NCI-H460 (cell line): ENCODE results near the gene CD109. TPM values are rescaled to one million over a fixed set of nuclear protein-coding genes. Genes with fewer than 3 reads are reported as not detected.
"Not testable (repeated sequence)": the region's sequence is repeated elsewhere in the genome, so short reads cannot be mapped to it uniquely, and the experiment has no call there.

ENCODE experiments used
- DNase-seq: peaks from one replicate; pipeline ENCODE4 v3.0.0-alpha.2; 2016; ENCODE audit warnings: low read depth; ENCODE audit errors: extremely low read depth
- polyA plus RNA-seq: library from polyadenylated mRNA; depleted of rRNA; stranded (reverse); fragments of >200 nt; gene quantifications from 2 replicates; pipeline ENCODE4 v1.2.3, GENCODE V29; 2014; cell fraction: nucleus; rRNA removed
- total RNA-seq: library from RNA; depleted of rRNA; stranded (reverse); fragments of >200 nt; shearing (Covaris generic); gene quantifications from 2 replicates; pipeline ENCODE4 v1.2.3, GENCODE V29; 2014; rRNA removed

Gene CD109
- total RNA-seq, result 36.3 and 43.6 TPM in 2 replicates
- 16.7 and 28.3 TPM in 2 replicates for polyA plus RNA-seq

DNA sequence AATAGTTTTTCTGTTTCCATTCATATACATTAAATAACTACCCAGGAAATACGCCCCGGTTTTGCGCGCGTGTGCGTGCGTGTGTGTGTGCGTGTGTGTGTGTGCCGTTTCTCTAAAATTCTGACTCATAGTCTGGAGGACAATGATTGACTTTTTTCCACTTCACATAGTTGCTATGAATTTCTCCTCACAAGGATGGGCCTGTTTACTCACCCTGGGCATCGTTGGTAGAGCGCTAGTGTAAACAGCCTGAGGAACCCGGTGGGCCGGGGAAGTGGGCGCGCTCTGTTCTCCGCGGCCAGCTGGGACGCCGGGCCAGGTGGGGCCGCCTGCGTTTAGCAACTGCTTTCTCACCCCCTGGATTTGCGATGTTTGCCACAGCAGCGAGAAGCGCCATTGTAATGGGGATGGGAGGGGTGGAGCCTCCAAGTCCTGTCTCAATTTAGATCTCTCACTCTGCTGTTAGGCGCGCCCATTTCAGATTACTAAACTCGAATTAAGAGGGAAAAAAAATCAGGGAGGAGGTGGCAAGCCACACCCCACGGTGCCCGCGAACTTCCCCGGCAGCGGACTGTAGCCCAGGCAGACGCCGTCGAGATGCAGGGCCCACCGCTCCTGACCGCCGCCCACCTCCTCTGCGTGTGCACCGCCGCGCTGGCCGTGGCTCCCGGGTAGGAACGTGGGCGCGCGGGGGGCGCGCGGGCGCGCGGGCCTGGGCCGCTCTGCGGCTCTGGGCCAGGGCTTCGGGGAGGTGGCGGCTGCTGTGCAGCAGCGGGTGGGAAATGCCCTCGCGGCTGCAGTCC is at the start of gene CD109:
Gene CD109, plus strand, starts transcription at position 585 of the 803 bp plus-strand sequence. Its CDS starts 13 bp downstream, at position 598.
- DNase-seq, result peak; percentile 90

DNA sequence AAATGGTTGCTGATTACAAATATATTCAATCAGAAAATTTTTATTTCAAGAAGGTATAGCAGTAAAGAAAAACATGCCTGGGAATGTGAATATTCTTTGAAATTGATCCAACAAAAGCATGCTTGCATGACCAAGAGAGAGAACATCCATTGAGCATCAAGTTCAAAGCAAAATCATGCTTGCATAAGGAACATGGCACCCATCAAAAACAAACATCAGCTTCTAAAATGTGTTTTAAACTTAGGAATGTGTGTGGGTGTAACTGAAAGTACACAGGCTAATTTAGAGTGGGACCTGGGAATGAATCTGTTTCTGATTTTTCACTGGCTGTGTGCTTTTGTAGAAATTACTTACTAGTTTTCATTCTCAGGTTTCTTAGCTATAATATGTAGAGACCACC is 47.8 kb upstream of the CD109 start:
- no peak for DNase-seq

DNA sequence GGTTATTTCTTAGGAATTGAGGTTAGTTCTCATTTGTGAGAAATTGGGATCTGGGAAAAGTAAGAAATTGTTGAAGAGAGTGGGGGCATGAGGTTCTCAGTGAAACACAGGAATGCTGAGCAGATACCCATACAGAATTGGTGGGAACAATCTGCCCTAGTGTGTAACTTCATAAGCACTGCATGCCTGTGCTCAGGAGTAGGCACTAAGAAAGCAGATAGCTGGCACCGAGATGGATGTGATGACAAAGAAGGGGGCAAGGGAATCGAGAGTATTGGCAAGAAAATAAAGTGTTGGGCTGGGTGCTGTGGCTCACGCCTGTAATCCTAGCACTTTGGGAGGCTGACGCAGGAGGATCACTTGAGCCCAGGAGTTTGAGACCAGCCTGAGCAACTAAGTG is 46.2 kb upstream of the CD109 start:
- DNase-seq, result no peak

DNA sequence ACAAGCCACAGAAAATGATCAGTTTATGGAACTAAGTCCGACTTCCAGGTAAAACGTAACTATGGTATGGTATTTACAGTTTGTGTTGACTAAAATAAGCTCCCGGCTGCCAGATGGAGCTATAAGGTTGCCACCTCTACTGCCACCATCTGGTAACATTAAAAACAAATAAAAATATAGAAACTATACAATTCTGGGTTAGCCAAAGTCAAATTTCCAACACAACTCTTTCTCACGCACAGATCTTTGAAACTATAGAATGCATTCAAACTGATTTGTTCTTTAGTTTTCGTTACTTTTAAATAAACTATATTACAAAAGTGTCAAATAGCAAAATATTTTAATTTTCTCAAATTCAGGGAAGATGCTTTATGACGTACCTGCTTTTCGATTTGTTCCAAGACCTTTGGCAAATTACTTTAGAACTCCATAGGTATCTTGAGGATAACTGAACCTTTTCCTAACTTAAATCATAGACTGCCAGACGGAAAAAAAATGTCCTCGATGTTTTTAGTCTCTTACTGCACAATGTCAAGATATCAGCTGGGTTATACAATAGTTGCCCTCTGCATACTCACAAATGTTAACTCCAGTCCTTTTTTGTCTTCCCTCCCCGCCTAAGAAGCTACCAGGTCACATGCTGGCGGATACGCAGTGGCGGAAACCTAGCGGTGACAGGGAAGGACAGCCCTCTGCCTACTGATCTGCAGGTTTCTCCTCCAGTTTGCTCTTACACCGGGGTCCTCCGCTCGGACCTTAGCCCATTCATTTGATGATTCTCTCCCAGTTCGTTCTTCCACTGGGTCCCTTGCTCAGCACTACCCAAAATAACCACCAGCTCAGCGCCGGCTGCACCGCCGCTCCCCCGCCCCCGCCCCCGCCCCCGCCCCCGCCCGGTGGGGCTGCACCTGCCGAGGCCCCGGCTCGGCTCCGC is 43.1 kb upstream of the CD109 start:
- DNase-seq, result peak; percentile 39

DNA sequence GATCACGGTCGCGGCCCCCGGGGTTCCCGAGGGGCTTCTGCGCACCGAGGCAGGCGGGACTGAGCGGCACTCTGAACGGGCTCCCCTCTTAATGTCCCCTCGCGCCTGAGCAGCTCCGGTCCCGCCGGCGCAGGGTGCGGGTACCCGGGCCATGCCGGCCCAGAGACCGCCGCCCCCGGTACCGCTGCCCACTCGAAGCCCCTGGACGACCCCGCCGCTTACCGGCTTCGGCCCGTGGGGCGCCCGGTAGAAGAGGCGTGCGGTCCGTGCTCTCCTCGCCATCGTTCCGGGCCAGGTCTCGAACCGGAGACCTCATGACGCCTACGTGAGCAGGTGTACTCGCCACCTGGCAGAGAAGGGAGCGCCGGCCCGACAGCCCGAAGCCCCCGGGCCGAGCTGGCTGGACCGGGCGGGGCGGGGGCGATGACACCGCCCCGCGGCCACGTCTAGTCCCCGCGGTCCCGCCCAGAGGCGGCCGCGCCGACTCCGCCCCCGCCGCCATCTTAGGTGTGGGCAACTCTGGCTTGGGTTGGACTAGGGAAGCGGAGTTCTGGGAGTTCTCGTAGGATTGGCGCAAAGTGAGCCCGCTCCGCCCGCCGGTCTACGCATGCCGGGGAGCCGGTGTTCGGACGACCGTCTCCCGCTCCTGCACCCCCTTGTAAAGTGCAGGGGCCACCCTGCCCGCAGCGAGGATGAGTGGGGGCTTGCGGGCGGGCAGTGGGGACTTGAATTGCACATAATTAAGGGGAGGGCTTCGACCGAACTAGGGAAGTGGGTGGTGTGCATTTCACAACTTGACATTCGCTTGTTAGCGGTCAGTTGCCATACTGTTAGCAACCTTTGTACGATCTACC is 42.2 kb upstream of the CD109 start, which contains the start of gene SLC17A5:
Gene SLC17A5, minus strand, starts transcription at position 422 of the 854 bp plus-strand sequence. Its CDS starts 106 bp downstream, at position 316.
- peak; percentile 88 for DNase-seq

DNA sequence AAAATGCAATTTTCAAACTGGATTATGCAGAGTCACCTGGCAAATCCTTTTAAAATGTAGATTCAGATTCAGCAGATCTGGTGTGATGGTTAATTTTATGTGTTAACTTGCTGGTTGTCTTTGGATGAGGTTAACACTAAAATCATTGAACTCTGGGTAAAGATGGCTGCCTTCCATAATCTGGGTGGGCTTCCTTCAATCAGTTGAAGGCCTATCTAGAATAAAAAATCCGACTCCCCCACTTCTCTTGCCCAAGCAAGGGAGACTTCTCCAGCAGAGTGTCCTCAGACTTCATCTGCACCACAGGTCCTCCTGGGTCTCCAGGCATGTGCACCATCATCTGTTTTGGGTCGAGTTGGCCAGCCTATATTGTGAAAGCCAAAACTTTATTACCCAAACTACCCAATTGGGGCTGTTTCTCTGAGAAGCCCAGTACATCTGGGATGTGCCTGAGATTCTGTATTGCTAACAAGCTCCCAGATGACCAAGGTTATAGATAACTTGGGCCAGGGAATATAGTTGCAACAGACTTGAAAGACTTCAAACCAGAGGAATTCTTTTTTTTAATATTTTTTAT is 40.6 kb upstream of the CD109 start:
- no peak for DNase-seq

DNA sequence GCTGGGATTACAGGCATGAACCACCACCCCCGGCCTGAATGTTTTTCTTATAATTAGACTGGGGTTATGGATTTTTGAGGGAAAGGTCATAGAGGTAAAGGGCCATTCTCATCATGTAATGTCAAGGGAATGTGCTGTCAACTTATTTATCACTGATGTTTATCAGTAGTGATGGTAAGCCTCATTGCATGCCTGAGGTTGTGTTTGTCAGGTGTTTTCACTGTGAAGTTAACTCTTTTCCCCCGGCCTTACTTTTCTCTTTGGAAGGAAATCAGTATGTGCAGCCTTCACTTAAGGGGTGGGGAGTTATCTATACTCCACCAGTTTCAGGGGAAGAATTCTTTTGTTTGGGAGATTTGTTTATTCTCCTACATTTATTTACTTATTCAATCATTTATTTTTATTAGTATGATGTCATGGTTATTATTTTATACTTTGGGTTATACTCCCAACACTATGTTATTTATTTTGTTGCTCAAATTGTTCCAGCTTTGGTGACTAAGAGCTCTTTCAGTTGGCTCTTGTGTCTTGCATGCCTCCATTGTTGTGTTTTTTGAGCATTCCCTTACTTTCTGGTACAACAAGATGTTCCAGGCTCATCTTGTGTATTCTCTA is 39.4 kb upstream of the CD109 start:
- DNase-seq, result no peak

DNA sequence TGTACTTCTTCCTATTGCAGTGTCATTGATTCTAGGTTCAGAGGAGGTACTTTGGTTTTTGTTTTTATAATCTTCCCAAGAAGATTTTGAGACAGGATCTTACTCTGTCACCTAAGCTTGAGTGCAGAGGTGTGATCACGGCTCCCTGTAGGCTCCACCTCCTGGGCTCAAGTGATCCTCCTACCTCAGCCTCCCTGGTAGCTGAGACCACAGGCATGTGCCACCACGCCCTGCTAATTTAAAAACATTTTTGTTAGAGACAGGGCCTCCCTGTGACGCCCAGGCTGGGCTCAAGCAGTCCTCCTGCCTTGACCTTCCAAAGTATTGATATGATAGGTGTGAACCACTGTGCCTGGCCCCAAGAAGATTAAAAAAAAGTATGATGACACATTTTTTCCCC is 38.8 kb upstream of the CD109 start:
- DNase-seq, result no peak

DNA sequence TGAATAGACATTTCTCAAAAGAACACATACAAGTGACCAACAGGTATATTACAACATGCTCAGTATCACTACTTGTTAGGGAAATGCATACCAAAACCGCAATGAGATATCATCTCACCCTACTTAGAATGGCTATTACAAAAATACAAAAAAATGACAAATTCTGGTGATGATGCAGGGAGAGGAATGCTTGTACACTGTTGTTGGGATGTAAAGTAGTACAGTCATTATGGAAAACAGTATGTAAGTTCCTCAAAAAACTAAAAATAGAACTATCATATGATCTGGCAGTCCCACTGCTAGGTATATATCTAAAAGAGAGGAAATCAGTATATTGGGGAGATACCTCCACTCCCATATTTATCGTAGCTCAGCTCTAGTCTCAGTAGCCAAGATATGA is 31.3 kb upstream of the CD109 start:
- DNase-seq, result no peak

DNA sequence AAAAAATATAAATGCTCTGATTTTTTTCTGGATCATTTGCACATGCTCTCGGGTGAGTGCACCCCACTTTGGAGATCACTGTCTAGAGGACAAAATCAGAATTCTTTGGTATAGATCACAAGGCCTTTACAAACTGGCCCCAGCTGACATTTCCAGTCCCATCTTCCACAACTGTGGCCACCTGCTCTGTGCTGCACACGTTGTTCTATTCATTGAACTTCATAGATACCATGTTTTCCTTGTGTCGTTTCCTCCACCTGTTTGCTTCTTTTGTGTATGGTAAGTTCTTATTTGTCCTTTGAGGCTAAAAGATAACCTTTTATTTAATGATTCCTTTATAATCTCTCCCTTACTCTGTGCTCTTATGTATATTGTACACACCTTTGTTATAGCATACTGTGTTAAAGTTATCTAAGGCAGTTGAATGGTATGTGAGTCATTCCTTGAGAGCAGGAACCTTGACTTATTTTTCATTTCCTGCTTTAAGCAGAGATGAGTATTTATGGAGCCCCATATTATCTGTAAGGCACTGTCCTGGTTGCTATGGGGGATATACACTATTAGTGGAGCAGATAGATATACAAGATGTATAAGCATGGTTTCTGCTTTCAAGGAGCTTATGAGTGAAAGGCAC is 30.2 kb upstream of the CD109 start:
- DNase-seq, result no peak

DNA sequence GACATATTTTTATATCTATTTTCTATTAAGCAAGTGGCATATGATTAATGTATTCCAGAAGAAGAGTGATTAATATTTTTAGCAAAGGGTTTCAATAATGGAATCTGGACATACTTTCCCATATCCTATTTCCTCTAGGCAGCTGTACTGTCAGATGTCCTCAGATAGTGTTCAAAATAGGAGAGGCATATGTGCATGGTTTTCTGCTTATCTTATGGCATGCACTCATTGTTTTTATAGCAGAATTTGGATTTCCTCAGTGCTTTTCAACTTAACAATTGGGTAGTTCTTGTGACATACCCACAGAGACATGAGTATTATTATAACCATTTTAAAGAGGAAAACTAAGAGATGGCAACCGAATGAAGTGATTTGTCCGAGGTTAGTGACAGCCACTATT is 29.6 kb upstream of the CD109 start:
- no peak for DNase-seq

DNA sequence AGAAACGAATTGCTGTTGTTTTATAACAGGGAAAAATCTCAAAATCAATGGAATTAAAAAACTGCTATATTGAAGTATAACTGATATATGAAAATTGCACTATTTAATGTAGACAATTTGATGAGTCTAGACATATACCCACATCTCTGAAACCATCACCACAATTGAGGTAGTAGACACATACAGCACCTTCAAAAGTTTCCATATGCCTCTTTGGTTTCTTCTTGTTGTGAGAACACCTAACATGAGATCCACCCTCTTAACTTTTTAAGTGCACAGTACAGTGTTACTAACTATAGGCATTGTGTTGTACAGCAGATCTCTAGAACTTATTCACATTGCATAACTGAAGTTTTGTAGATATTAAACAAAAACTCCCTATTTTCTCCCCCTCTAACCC is 28.2 kb upstream of the CD109 start:
- no peak for DNase-seq

DNA sequence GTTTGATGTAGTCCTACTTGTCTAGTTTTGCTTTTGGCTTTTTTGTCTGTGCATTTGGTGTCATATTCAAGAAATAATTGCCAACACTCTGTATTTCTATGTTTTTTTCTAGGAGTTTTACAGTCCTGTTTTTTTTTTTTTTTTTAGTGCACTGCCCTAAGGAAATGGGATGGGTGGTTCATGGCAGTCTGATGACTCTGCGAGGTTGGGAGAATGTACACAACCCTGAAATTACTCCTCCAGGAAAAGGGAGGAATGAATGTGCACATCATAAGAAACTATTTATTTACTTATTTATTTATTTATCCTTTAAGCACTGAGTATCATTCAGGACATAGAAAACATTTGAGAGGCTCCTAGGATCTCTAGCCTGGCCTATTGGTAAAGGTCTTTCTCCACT is 27.0 kb upstream of the CD109 start:
- DNase-seq, result no peak

DNA sequence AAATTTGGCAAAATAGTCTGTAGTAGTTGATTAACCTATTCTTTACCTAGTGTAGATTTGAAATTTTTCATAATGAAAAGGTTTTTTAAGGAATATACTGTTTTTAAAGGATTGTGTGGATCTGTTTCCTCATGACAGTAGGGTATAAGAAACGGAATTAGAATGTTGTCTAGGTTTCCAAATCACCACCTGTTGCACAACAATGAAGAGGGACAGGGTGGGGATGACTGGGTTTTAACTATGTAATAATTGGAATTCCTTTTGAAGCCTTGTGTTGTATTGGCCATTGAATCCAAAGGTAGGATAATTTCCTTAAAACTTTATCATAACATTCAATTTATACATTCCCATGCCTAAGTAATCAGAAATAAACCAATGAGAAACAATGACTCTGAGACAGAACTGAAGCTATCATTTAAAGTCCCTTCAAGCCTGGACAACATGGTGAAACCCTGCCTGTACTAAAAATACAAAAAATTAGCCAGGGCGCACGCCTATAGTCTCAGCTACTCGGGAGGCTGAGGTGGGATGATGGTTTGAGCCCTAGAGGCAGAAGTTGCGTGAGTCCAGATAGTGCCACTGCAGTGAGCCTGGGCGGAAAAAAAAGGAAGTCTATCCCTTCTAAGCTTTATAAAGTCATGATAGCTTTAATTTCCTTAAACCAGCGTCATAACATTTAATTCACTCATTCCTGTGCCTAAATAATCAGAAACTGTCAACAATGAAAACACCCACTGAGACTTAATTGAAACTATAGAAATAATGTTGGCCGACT is 23.9 kb upstream of the CD109 start:
- DNase-seq, result no peak

DNA sequence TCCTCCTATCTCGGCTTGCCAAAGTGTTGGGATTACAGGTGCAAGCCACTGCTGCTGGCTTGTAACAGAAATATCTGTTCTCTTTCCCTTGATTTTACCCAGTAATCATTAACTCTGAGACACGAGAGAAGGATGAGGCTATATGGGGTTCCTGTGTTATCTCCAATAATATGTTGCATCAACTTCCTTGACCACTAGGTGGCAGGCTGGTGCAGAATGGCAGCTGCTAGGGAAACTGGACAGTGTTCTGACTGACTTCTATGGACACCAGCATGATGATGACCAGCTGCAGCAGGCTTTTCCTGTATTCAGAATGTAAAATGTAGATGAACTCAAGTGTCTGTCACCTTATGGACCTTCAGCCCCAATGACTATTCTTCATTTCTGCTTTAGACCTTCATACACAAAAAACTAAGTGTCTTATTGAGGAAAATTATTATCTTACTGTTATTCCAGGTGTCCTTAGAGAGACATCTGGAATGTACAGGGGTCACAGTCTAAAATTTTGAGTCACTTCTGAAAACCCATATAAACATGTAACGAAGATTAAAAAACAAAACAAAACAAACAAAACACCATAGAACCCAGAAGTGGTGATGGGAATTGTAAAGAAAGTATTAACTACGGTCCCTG is 20.4 kb upstream of the CD109 start:
- DNase-seq, result peak; percentile 79

DNA sequence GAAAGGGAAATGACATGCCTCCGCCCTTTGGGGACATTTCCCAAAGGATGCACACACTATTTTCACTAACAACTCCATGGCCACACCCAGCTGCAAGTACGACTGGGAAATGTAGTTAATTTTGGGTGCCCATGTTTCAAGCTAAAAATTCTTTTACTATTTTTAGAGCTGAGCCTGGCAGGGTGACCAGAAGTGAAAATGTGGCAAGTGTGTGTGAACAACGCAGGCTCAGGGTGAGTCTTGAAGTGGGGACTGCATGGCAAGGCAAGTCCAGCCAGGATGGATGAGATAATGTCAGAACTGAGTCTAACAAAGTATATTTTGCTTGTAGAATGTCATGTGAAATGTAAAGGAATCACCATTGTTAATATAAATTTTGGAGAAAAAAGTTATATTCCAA is 17.0 kb upstream of the CD109 start:
- DNase-seq, result peak; percentile 70

DNA sequence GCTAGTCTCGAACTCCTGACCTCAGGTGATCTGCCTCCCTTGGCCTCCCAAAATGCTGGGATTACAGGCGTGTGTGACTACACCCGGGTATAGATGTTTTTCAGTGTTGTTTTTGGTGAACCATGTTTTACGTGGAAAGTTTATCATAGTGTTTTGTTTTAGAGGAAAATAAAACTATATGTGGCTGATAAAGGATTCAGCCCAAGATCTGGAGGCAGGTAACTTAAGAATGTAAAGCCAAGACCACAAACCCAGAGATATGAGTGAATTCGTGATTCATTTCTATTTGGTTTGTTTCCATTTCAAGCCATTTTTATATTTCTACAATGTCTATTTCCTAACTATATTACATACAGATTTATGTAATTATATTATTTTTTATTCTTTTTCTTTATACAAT is 16.2 kb upstream of the CD109 start:
- DNase-seq, result not testable (repeated sequence)
